Brain pericyte (primary cell): ENCODE results near the gene CCL4L2.
"Not testable (repeated sequence)": the region's sequence is repeated elsewhere in the genome, so short reads cannot be mapped to it uniquely, and the experiment has no call there.

Source experiments
- DNase-seq: peaks from one replicate; pipeline ENCODE4 v3.0.0-alpha.2; 2012; ENCODE audit warnings: low read depth, low spot score

The CCL4L2 gene

DNA sequence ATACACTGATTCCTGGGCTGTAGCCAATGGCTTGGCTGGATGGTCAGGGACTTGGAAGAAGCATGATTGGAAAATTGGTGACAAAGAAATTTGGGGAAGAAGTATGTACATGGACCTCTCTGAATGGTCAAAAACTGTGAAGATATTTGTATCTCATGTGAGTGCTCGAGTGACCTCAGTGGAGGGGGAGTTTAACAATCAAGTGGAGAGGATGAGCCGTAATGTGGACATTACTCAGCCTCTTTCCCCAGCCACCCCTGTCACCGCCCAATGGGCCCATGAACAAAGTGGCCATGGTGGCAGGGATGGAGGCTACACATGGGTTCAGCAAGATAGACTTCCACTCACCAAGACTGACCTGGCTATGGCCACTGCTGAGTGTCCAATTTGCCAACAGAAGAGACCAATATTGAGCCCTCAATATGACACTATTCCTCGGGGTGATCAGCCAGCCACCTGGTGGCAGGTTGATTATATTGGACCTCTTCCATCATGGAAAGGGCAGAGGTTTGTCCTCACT, 10.8 kb downstream of the CCL4L2 start:
- not testable (repeated sequence) for DNase-seq

DNA sequence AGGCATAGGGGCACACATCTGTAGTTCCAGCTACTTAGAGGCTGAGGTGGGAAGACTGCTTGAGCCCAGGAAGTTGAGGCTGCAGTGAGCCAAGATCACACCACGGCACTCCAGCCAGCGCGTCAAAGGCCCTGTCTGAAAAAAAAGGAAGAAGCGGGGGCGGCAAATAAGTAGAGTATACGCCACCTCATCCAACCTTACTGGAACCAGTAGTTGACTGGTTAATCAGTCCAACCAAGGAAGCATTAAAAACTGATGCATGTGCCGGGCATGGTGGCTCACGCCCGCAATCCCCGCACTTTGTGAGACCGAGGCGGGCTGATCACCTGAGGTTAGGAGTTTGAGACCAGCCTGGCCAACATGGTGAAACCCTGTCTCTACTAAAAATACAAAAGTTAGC, 12.1 kb downstream of the CCL4L2 start:
- not testable (repeated sequence) for DNase-seq

DNA sequence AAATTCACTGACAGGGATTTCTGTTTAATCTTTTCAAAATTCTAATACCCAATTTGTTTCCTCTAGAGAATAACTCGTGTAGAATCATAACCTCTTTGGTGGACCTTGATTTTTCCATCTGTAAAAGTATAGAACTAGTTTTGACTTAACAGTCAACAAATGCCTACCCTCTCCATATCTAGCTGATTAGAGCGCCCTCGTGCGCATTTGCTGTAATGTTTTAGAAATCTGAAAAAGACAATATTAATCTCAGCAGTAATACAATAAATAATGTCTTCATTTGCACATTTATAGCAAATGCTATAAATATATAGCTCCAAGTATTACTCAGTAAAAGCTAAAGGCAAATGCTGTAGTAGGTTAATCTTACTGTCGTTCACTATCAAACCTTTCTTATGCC, 18.8 kb downstream of the CCL4L2 start:
- DNase-seq: not testable (repeated sequence)

DNA sequence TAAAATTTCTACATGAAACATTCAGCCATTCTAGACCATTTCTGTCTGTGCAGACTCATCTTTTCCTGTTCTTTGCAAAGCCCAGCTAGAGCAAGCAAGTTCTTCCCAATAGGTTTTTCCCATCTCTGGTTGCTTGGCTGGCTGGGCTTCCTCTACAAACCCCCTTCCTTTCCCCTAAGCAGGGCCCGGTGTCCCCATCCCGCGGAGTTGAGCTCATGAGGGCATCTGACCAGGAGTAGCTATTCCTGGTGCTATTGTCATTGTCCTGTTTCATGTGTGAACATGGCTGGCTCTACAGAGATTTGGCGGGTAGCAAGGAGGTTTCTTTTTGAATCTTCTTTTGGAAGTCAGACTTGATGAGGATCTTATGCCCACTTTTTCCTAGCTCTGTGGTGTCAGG, 31.2 kb downstream of the CCL4L2 start:
- not testable (repeated sequence) for DNase-seq
